HepG2 (cell line): ENCODE data around the gene RPL31. TPM values are rescaled to one million over a fixed set of nuclear protein-coding genes. Genes with fewer than 3 reads are reported as not detected.
A peak's percentile ranks its signal among the peaks of the same experiment; 100 is the strongest.

Experiments
- BRD4 ChIP-seq: sonication (generic); formaldehyde crosslinking; IDR thresholded peaks from 2 replicates; pipeline ENCODE4 v1.4.0; 2020; ENCODE audit warnings: missing genetic modification reagents
- DNMT3B ChIP-seq: conservative IDR thresholded peaks from 2 replicates; pipeline ENCODE4 v1.6.1; 2016; ENCODE audit warnings: missing biosample characterization, control low read depth
- FOXM1 ChIP-seq: sonication (generic); formaldehyde crosslinking; IDR thresholded peaks from 2 replicates; pipeline ENCODE4 v1.5.0; 2020; ENCODE audit warnings: missing genetic modification reagents
- GFI1 ChIP-seq: sonication (generic); formaldehyde crosslinking; IDR thresholded peaks from 2 replicates; pipeline ENCODE4 v1.5.0; 2020; ENCODE audit warnings: missing genetic modification reagents, mild to moderate bottlenecking, borderline replicate concordance
- HDAC6 ChIP-seq: fragments of 200-600 bp; sonication (generic); IDR thresholded peaks from 2 replicates; pipeline ENCODE4 v1.7.0; 2017; ENCODE audit warnings: mild to moderate bottlenecking, antibody characterized with exemption, low read length, low read depth
- HOXD1 ChIP-seq: sonication (generic); formaldehyde crosslinking; IDR thresholded peaks from 2 replicates; pipeline ENCODE4 v1.5.0; 2020; ENCODE audit warnings: missing genetic modification reagents
- JUNB ChIP-seq: sonication (generic); formaldehyde crosslinking; IDR thresholded peaks from 2 replicates; pipeline ENCODE4 v1.8.0; 2022; ENCODE audit warnings: missing genetic modification reagents, mild to moderate bottlenecking, borderline replicate concordance
- KLF15 ChIP-seq: sonication (generic); formaldehyde crosslinking; IDR thresholded peaks from 2 replicates; pipeline ENCODE4 v1.8.1; 2023; ENCODE audit warnings: borderline replicate concordance, mild to moderate bottlenecking, inconsistent platforms, missing genetic modification reagents, mixed read lengths
- NONO ChIP-seq, 2 experiments: fragments of 450-650 bp in 1 of 2; sonication (generic) in 1 of 2; formaldehyde crosslinking in 1 of 2; IDR thresholded peaks in 1 of 2; conservative IDR thresholded peaks in 1 of 2; 2 replicates each; pipeline versions ENCODE4 v1.6.1 to v1.8.0; 2017 to 2022; ENCODE audit warnings: mild to moderate bottlenecking in 1 of 2, missing genetic modification reagents in 1 of 2, moderate library complexity in 1 of 2
- NR2F2 ChIP-seq: IDR thresholded peaks from 2 replicates; pipeline ENCODE4 v1.6.1; 2012; ENCODE audit warnings: low read depth, inconsistent platforms, borderline replicate concordance
- NR3C1 ChIP-seq: sonication (generic); formaldehyde crosslinking; IDR thresholded peaks from 2 replicates; pipeline ENCODE4 v1.4.0; 2020; ENCODE audit warnings: missing genetic modification reagents
- PHF21A ChIP-seq: sonication (generic); formaldehyde crosslinking; IDR thresholded peaks from 2 replicates; pipeline ENCODE4 v1.5.0; 2020; ENCODE audit warnings: mild to moderate bottlenecking, missing genetic modification reagents
- PRMT3 ChIP-seq: sonication (generic); formaldehyde crosslinking; IDR thresholded peaks from 2 replicates; pipeline ENCODE4 v1.8.1; 2022; ENCODE audit warnings: low read depth, mild to moderate bottlenecking, moderate library complexity, missing genetic modification reagents, borderline replicate concordance
- RAD21 ChIP-seq: fragments of 450-650 bp; formaldehyde crosslinking; IDR thresholded peaks from 2 replicates; pipeline ENCODE4 v1.5.0; 2020; ENCODE audit warnings: mild to moderate bottlenecking
- RNF2 ChIP-seq: fragments of 450-650 bp; conservative IDR thresholded peaks from 2 replicates; pipeline ENCODE4 v1.6.1; 2016; ENCODE audit warnings: low read depth
- SIN3A ChIP-seq: IDR thresholded peaks from 2 replicates; pipeline ENCODE4 v1.6.1; 2011; ENCODE audit warnings: low read depth, mild to moderate bottlenecking, control low read depth, low read length, borderline replicate concordance
- SOX5 ChIP-seq: IDR thresholded peaks from 2 replicates; pipeline ENCODE4 v1.6.1; 2016; ENCODE audit warnings: borderline replicate concordance
- ZBTB1 ChIP-seq: sonication (generic); formaldehyde crosslinking; IDR thresholded peaks from 2 replicates; pipeline ENCODE4 v1.4.0; 2020; ENCODE audit warnings: missing genetic modification reagents, borderline replicate concordance
- ZFYVE20 ChIP-seq: sonication (generic); formaldehyde crosslinking; IDR thresholded peaks from 2 replicates; pipeline ENCODE4 v1.8.0; 2023; ENCODE audit warnings: low read depth, mild to moderate bottlenecking, moderate library complexity, missing genetic modification reagents, borderline replicate concordance
- ZNF143 ChIP-seq: sonication (generic); formaldehyde crosslinking; IDR thresholded peaks from 2 replicates; pipeline ENCODE4 v1.4.0; 2020; ENCODE audit warnings: missing genetic modification reagents
- ZNF296 ChIP-seq: sonication (generic); formaldehyde crosslinking; conservative IDR thresholded peaks from 2 replicates; pipeline ENCODE4 v1.5.0; 2020; ENCODE audit warnings: mild to moderate bottlenecking, missing genetic modification reagents
- ZNF329 ChIP-seq: sonication (generic); formaldehyde crosslinking; IDR thresholded peaks from 2 replicates; pipeline ENCODE4 v1.9.0; 2021; ENCODE audit warnings: low read depth, mild to moderate bottlenecking, missing genetic modification reagents
- ZNF441 ChIP-seq: sonication (generic); formaldehyde crosslinking; IDR thresholded peaks from 2 replicates; pipeline ENCODE4 v1.7.0; 2021; ENCODE audit warnings: missing genetic modification reagents, borderline replicate concordance
- ZNF713 ChIP-seq: sonication (generic); formaldehyde crosslinking; IDR thresholded peaks from 2 replicates; pipeline ENCODE4 v1.4.0; 2020; ENCODE audit warnings: mild to moderate bottlenecking, missing genetic modification reagents
- ZNF773 ChIP-seq: sonication (generic); formaldehyde crosslinking; IDR thresholded peaks from 2 replicates; pipeline ENCODE4 v1.4.0; 2020; ENCODE audit warnings: missing genetic modification reagents, borderline replicate concordance
- polyA plus RNA-seq, 8 experiments: library from polyadenylated mRNA; depleted of rRNA in 3 of 8; stranded (reverse) in 7 of 8; unstranded in 1 of 8; fragments of >200 nt; fragmentation: Illumina TruSeq in 4 of 8; extraction: Trizol in 4 of 8; gene quantifications; 2 replicates each; pipeline versions ENCODE4 v1.2.1 to v1.2.3, GENCODE V29; 2011 to 2016; ENCODE audit warnings: low read depth in 4 of 8, missing spikeins in 1 of 8, mixed read lengths in 1 of 8; ENCODE audit not compliant: insufficient read depth in 1 of 8
- total RNA-seq, 5 experiments: library from RNA; depleted of rRNA; stranded (reverse); fragments of >200 nt; fragmentation: Illumina TruSeq; extraction: Trizol; gene quantifications; 2 replicates each; pipeline ENCODE4 v1.2.3, GENCODE V29; 2016; ENCODE audit warnings: low read depth in 1 of 5
- TF ChIP-seq, protein P1 (sequence below): sonication (generic); formaldehyde crosslinking; IDR thresholded peaks from 2 replicates; pipeline ENCODE4 v1.4.0; 2020; ENCODE audit warnings: missing genetic modification reagents
- TF ChIP-seq, protein P2 (sequence below): sonication (generic); formaldehyde crosslinking; IDR thresholded peaks from 2 replicates; pipeline ENCODE4 v1.5.1; 2020; ENCODE audit warnings: missing genetic modification reagents, mild to moderate bottlenecking, borderline replicate concordance
- TF ChIP-seq, protein P3 (sequence below): sonication (generic); formaldehyde crosslinking; IDR thresholded peaks from 2 replicates; pipeline ENCODE4 v1.5.0; 2020; ENCODE audit warnings: missing genetic modification reagents

Gene RPL31
- total and polyA plus RNA-seq, 2 of the 13 experiments (the other 11 are each of a cell fraction or from before 2014, with no cell fraction given) = 3,331 to 3,582 TPM

DNA sequence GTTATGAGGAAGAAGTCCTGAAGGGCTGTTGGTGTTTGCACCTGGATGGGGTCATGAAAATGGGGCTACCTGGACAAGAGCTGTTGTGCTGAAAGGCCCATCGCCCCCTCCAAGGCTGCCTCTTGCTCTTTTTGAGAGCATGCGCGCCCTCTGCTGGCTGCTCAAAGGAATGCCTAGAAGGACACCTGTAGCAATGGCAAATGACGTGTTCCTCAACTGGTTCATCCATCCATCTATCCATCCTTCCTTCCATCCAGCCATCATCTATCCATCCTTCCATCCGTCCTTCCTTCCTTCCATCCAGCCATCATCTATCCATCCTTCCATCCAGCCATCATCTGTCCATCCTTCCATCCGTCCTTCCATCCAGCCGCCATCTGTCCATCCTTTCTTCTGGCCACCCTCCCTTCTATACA is 17.2 kb upstream of the RPL31 start (continued):
- TF ChIP-seq, protein P1, sequence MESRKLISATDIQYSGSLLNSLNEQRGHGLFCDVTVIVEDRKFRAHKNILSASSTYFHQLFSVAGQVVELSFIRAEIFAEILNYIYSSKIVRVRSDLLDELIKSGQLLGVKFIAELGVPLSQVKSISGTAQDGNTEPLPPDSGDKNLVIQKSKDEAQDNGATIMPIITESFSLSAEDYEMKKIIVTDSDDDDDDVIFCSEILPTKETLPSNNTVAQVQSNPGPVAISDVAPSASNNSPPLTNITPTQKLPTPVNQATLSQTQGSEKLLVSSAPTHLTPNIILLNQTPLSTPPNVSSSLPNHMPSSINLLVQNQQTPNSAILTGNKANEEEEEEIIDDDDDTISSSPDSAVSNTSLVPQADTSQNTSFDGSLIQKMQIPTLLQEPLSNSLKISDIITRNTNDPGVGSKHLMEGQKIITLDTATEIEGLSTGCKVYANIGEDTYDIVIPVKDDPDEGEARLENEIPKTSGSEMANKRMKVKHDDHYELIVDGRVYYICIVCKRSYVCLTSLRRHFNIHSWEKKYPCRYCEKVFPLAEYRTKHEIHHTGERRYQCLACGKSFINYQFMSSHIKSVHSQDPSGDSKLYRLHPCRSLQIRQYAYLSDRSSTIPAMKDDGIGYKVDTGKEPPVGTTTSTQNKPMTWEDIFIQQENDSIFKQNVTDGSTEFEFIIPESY = 0 out of 2 replicates have a peak, but pooled peaks have one; percentile 8
- no peak for TF ChIP-seq SOX5 (CRISPR knock-in tag)
- TF ChIP-seq, protein P2, sequence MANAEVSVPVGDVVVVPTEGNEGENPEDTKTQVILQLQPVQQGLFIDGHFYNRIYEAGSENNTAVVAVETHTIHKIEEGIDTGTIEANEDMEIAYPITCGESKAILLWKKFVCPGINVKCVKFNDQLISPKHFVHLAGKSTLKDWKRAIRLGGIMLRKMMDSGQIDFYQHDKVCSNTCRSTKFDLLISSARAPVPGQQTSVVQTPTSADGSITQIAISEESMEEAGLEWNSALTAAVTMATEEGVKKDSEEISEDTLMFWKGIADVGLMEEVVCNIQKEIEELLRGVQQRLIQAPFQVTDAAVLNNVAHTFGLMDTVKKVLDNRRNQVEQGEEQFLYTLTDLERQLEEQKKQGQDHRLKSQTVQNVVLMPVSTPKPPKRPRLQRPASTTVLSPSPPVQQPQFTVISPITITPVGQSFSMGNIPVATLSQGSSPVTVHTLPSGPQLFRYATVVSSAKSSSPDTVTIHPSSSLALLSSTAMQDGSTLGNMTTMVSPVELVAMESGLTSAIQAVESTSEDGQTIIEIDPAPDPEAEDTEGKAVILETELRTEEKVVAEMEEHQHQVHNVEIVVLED (CRISPR knock-in tag) = no peak
- TF ChIP-seq HOXD1 (CRISPR knock-in tag) = no peak
- TF ChIP-seq ZNF713 = no peak
- no peak for TF ChIP-seq SIN3A
- TF ChIP-seq RNF2 = no peak
- no peak for TF ChIP-seq GFI1 (CRISPR knock-in tag)
- no peak for TF ChIP-seq ZNF329 (CRISPR knock-in tag)
- no peak for TF ChIP-seq FOXM1 (CRISPR knock-in tag)
- TF ChIP-seq ZBTB1 (CRISPR knock-in tag) = no peak
- TF ChIP-seq BRD4 (CRISPR knock-in tag) = no peak
- no peak for TF ChIP-seq NR2F2
- TF ChIP-seq PHF21A (CRISPR knock-in tag) = no peak
- no peak for TF ChIP-seq KLF15 (CRISPR knock-in tag)
- TF ChIP-seq ZNF296 (CRISPR knock-in tag) = no peak
- no peak for TF ChIP-seq JUNB (CRISPR knock-in tag)
- no peak for TF ChIP-seq PRMT3 (CRISPR knock-in tag)
- peak; percentile 80; the same call in 1 of the 2 replicates for TF ChIP-seq NONO (IDR thresholded peaks at IDR 0.05)
- TF ChIP-seq NONO (CRISPR knock-in tag; conservative IDR thresholded peaks at IDR 0.05) = no peak
- TF ChIP-seq HDAC6 = no peak
- TF ChIP-seq ZNF773 (CRISPR knock-in tag) = no peak
- peak; percentile 93 for TF ChIP-seq RAD21 (CRISPR knock-in tag)
- TF ChIP-seq, protein P3, sequence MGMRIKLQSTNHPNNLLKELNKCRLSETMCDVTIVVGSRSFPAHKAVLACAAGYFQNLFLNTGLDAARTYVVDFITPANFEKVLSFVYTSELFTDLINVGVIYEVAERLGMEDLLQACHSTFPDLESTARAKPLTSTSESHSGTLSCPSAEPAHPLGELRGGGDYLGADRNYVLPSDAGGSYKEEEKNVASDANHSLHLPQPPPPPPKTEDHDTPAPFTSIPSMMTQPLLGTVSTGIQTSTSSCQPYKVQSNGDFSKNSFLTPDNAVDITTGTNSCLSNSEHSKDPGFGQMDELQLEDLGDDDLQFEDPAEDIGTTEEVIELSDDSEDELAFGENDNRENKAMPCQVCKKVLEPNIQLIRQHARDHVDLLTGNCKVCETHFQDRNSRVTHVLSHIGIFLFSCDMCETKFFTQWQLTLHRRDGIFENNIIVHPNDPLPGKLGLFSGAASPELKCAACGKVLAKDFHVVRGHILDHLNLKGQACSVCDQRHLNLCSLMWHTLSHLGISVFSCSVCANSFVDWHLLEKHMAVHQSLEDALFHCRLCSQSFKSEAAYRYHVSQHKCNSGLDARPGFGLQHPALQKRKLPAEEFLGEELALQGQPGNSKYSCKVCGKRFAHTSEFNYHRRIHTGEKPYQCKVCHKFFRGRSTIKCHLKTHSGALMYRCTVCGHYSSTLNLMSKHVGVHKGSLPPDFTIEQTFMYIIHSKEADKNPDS = no peak
- TF ChIP-seq ZFYVE20 = no peak
- no peak for TF ChIP-seq ZNF441 (CRISPR knock-in tag)
- TF ChIP-seq NR3C1 (CRISPR knock-in tag) = no peak
- TF ChIP-seq DNMT3B (CRISPR knock-in tag) = no peak
- peak; percentile 24; the same call in 1 of the 2 replicates for TF ChIP-seq ZNF143
